ENCODE results near the gene KRTAP1-4.

The KRTAP1-4 gene

DNA sequence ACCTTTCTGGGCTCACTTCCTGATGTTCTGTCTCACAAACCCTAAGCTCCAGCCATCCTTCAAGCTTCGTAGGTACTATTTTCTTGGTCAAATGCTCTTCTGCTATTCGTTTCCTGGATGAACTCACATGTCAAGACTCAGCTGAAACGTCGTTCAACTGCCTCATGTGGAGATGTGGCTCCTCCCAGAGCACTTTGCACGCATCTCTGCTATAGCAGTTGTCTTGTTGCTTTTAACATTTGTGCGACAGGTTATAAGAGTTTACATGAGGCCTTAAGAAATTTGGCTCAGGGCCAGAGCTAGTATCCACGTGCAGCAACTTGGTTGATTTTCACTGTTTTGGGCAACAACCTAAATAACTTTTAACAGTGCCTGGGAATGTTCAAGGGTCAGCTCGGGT lies 43.1 kb downstream of the KRTAP1-4 start:
- no peak overlapping the region for H3K4me2 ChIP-seq (ENCODE audit: low read length)
- H3K79me2 ChIP-seq (ENCODE audit: low read length), result no peaks in the 10 kb centered on the region
- no peaks in the 10 kb centered on the region for H3K36me3 ChIP-seq (replicated peaks; ENCODE audit: low read depth, low read length)
- H3K9me3 ChIP-seq (ENCODE audit: insufficient read depth, low read length), result no peaks in the 10 kb centered on the region
- TF ChIP-seq EZH2phosphoT487 (IDR thresholded peaks at IDR 0.05; ENCODE audit: low read depth), result no peak
- TF ChIP-seq, protein P1, sequence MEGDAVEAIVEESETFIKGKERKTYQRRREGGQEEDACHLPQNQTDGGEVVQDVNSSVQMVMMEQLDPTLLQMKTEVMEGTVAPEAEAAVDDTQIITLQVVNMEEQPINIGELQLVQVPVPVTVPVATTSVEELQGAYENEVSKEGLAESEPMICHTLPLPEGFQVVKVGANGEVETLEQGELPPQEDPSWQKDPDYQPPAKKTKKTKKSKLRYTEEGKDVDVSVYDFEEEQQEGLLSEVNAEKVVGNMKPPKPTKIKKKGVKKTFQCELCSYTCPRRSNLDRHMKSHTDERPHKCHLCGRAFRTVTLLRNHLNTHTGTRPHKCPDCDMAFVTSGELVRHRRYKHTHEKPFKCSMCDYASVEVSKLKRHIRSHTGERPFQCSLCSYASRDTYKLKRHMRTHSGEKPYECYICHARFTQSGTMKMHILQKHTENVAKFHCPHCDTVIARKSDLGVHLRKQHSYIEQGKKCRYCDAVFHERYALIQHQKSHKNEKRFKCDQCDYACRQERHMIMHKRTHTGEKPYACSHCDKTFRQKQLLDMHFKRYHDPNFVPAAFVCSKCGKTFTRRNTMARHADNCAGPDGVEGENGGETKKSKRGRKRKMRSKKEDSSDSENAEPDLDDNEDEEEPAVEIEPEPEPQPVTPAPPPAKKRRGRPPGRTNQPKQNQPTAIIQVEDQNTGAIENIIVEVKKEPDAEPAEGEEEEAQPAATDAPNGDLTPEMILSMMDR (IDR thresholded peaks at IDR 0.05; ENCODE audit: low read depth, low read length), result no peak
- H3K9ac ChIP-seq (ENCODE audit: low read length), result no peak overlapping the region
- no peak overlapping the region for H2AFZ ChIP-seq (ENCODE audit: low read depth, low read length)
- no peak overlapping the region for H3K27ac ChIP-seq (ENCODE audit: low read length)
- no peaks in the 10 kb centered on the region for H4K20me1 ChIP-seq (ENCODE audit: insufficient read depth, low read length)
- no peaks in the 10 kb centered on the region for H3K4me1 ChIP-seq (ENCODE audit: low read length)
- H3K27me3 ChIP-seq (ENCODE audit: low read depth, low read length), result peaks cover 20% of the 10 kb centered on the region
- H3K4me3 ChIP-seq (ENCODE audit: low read length), result no peak overlapping the region

DNA sequence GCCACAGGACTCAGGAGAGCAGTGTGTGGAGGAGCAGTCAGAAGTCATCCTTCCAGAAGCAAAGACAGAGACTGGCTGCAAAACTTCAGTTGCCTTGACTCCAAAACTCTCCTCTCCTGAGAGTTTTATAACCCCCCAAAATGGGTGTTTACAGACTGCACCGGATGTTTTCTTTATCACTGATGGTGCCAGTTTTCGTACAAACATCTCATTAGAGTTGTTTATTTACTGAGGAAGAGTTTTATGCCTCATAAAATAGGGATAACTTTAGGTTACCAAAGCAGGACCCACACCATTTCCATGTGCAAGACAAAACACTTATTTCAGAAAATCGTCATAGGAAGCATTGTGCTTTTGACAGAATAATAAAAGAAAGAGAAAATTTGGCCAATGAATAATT lies 45.8 kb downstream of the KRTAP1-4 start, which contains the start of gene KRT40:
Gene KRT40 (minus strand): TSS at position 101 of the 400 bp plus-strand sequence. CDS start 53 bp downstream, at position 48.
- no peak within 1 kb of the TSS for H2AFZ ChIP-seq (ENCODE audit: low read depth, low read length)
- H3K4me3 ChIP-seq (ENCODE audit: low read length), result no peak within 1 kb of the TSS
- H3K36me3 ChIP-seq (replicated peaks; ENCODE audit: low read depth, low read length), result no peaks in the 10 kb centered on the region
- no peaks in the 10 kb centered on the region for H4K20me1 ChIP-seq (ENCODE audit: insufficient read depth, low read length)
- no peaks in the 10 kb centered on the region for H3K79me2 ChIP-seq (ENCODE audit: low read length)
- H3K4me1 ChIP-seq (ENCODE audit: low read length), result no peaks in the 10 kb centered on the region
- H3K4me2 ChIP-seq (ENCODE audit: low read length), result no peak within 1 kb of the TSS
- H3K9ac ChIP-seq (ENCODE audit: low read length), result no peak within 1 kb of the TSS
- H3K27me3 ChIP-seq (ENCODE audit: low read depth, low read length), result peaks cover 20% of the 10 kb centered on the region
- H3K27ac ChIP-seq (ENCODE audit: low read length), result no peak within 1 kb of the TSS
- no peaks in the 10 kb centered on the region for H3K9me3 ChIP-seq (ENCODE audit: insufficient read depth, low read length)
- TF ChIP-seq, protein P1 (IDR thresholded peaks at IDR 0.05; ENCODE audit: low read depth, low read length), result no peak
- TF ChIP-seq EZH2phosphoT487 (IDR thresholded peaks at IDR 0.05; ENCODE audit: low read depth), result no peak

DNA sequence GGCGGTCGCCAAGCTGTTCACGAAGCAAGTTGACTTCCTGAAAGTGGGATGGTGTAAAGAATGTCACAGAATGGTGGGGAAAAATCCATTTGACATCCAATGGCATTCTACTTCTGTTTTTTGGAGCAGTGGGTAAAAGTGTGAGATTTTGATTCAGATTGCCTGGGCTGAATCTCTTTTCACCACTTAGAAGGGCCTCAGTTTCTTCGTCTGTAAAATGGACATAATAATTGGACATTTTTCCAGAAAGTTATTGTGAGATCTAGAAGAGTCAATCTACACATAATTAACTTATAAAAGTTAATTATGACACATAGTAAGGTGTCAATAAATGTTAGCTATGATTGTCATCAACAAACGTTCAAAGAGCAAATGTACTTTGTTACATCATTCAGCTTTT lies 48.9 kb downstream of the KRTAP1-4 start:
- H4K20me1 ChIP-seq (ENCODE audit: insufficient read depth, low read length), result no peaks in the 10 kb centered on the region
- H2AFZ ChIP-seq (ENCODE audit: low read depth, low read length), result no peak overlapping the region
- TF ChIP-seq EZH2phosphoT487 (IDR thresholded peaks at IDR 0.05; ENCODE audit: low read depth), result no peak
- TF ChIP-seq, protein P1 (IDR thresholded peaks at IDR 0.05; ENCODE audit: low read depth, low read length), result no peak
- H3K4me2 ChIP-seq (ENCODE audit: low read length), result no peak overlapping the region
- H3K4me1 ChIP-seq (ENCODE audit: low read length), result no peaks in the 10 kb centered on the region
- H3K36me3 ChIP-seq (replicated peaks; ENCODE audit: low read depth, low read length), result no peaks in the 10 kb centered on the region
- H3K27ac ChIP-seq (ENCODE audit: low read length), result no peak overlapping the region
- H3K9me3 ChIP-seq (ENCODE audit: insufficient read depth, low read length), result no peaks in the 10 kb centered on the region
- H3K27me3 ChIP-seq (ENCODE audit: low read depth, low read length), result peaks cover 23% of the 10 kb centered on the region
- no peaks in the 10 kb centered on the region for H3K79me2 ChIP-seq (ENCODE audit: low read length)
- H3K9ac ChIP-seq (ENCODE audit: low read length), result no peak overlapping the region
- H3K4me3 ChIP-seq (ENCODE audit: low read length), result no peak overlapping the region

DNA sequence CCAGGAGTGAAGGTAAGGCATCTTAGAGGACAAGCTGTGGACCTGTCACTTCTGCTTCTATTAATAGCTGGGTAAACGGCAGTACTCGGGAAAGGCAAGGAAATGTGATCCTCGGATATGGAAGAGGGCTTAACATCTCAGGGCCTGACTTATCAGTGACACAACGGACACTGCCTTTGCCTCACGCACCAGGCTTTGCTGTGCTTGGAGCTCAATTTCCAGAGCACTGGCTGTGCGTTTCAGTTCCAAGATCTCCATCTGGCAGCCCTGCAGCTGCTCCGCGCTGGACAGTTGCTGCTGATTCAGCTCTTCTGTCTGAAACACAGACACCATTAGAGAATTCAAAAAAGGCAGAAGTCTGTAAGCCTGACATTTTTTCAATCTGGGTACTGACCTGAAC lies 49.4 kb downstream of the KRTAP1-4 start:
- no peak overlapping the region for H2AFZ ChIP-seq (ENCODE audit: low read depth, low read length)
- H4K20me1 ChIP-seq (ENCODE audit: insufficient read depth, low read length), result no peaks in the 10 kb centered on the region
- no peak overlapping the region for H3K4me2 ChIP-seq (ENCODE audit: low read length)
- no peaks in the 10 kb centered on the region for H3K9me3 ChIP-seq (ENCODE audit: insufficient read depth, low read length)
- no peak overlapping the region for H3K27ac ChIP-seq (ENCODE audit: low read length)
- H3K4me1 ChIP-seq (ENCODE audit: low read length), result no peaks in the 10 kb centered on the region
- H3K79me2 ChIP-seq (ENCODE audit: low read length), result no peaks in the 10 kb centered on the region
- no peak overlapping the region for H3K9ac ChIP-seq (ENCODE audit: low read length)
- H3K27me3 ChIP-seq (ENCODE audit: low read depth, low read length), result peaks cover 18% of the 10 kb centered on the region
- H3K36me3 ChIP-seq (replicated peaks; ENCODE audit: low read depth, low read length), result no peaks in the 10 kb centered on the region
- no peak overlapping the region for H3K4me3 ChIP-seq (ENCODE audit: low read length)
- no peak for TF ChIP-seq EZH2phosphoT487 (IDR thresholded peaks at IDR 0.05; ENCODE audit: low read depth)
- TF ChIP-seq, protein P1 (IDR thresholded peaks at IDR 0.05; ENCODE audit: low read depth, low read length), result no peak
